ENCODE measurements around the gene GPR18. TPM values are rescaled to one million over a fixed set of nuclear protein-coding genes. Genes with fewer than 3 reads are reported as not detected.

GPR18 gene
- polyA plus RNA-seq, 3 donors = 0.17 to 0.27 (median 0.23) TPM

GRCh38 chr13:99271249-99271648 lies 13.1 kb upstream of the GPR18 start:
- DNase-seq (ENCODE audit: extremely low read depth in 1 of 11, low read depth in 9 of 11, low spot score in 4 of 11) = no peak

GRCh38 chr13:99270518-99270917 lies 12.3 kb upstream of the GPR18 start:
- no peak for DNase-seq (ENCODE audit: extremely low read depth in 1 of 11, low read depth in 9 of 11, low spot score in 4 of 11)

GRCh38 chr13:99269627-99270241 lies 11.6 kb upstream of the GPR18 start:
- DNase-seq (ENCODE audit: extremely low read depth in 1 of 11, low read depth in 9 of 11, low spot score in 4 of 11) = peak in 6 of 11 donors; percentile 30 to 49 (median 34)

GRCh38 chr13:99268822-99269221 lies 10.6 kb upstream of the GPR18 start:
- DNase-seq (ENCODE audit: extremely low read depth in 1 of 11, low read depth in 9 of 11, low spot score in 4 of 11) = no peak

GRCh38 chr13:99267927-99268326 lies 9.7 kb upstream of the GPR18 start:
- no peak for DNase-seq (ENCODE audit: extremely low read depth in 1 of 11, low read depth in 9 of 11, low spot score in 4 of 11)

- DNase-seq (ENCODE audit: extremely low read depth in 1 of 11, low read depth in 9 of 11, low spot score in 4 of 11) = no peak
Observed at GRCh38 chr13:99266827-99267226, 8.6 kb upstream of the GPR18 start.

- peak in 4 of 11 donors; percentile 20 to 41 (median 28) for DNase-seq (ENCODE audit: extremely low read depth in 1 of 11, low read depth in 9 of 11, low spot score in 4 of 11)
Observed at GRCh38 chr13:99265821-99266426, 7.7 kb upstream of the GPR18 start.

GRCh38 chr13:99265162-99265800 lies 7.1 kb upstream of the GPR18 start:
- no peak for DNase-seq (ENCODE audit: extremely low read depth in 1 of 11, low read depth in 9 of 11, low spot score in 4 of 11)

- DNase-seq (ENCODE audit: extremely low read depth in 1 of 11, low read depth in 9 of 11, low spot score in 4 of 11) = no peak
Observed at GRCh38 chr13:99264051-99264450, 5.9 kb upstream of the GPR18 start.

GRCh38 chr13:99263126-99263785 lies 5.1 kb upstream of the GPR18 start:
- DNase-seq (ENCODE audit: extremely low read depth in 1 of 11, low read depth in 9 of 11, low spot score in 4 of 11) = peak in 3 of 11 donors; percentile 22 to 46 (median 30)

- no peak for DNase-seq (ENCODE audit: extremely low read depth in 1 of 11, low read depth in 9 of 11, low spot score in 4 of 11)
Observed at GRCh38 chr13:99261059-99261458, 2.9 kb upstream of the GPR18 start.

GRCh38 chr13:99260216-99260615 lies 2.0 kb upstream of the GPR18 start:
- no peak for DNase-seq (ENCODE audit: extremely low read depth in 1 of 11, low read depth in 9 of 11, low spot score in 4 of 11)

GRCh38 chr13:99258946-99259345 lies 767 bp upstream of the GPR18 start:
- DNase-seq (ENCODE audit: extremely low read depth in 1 of 11, low read depth in 9 of 11, low spot score in 4 of 11) = no peak

- DNase-seq (ENCODE audit: extremely low read depth in 1 of 11, low read depth in 9 of 11, low spot score in 4 of 11) = no peak
Observed at GRCh38 chr13:99257291-99257690, 888 bp downstream of the GPR18 start.

- no peak for DNase-seq (ENCODE audit: extremely low read depth in 1 of 11, low read depth in 9 of 11, low spot score in 4 of 11)
Observed at GRCh38 chr13:99256709-99257108, 1.5 kb downstream of the GPR18 start.

- DNase-seq (ENCODE audit: extremely low read depth in 1 of 11, low read depth in 9 of 11, low spot score in 4 of 11) = no peak
Observed at GRCh38 chr13:99256283-99256682, 1.9 kb downstream of the GPR18 start.

GRCh38 chr13:99255271-99255670 lies 2.9 kb downstream of the GPR18 start:
- DNase-seq (ENCODE audit: extremely low read depth in 1 of 11, low read depth in 9 of 11, low spot score in 4 of 11) = no peak

GRCh38 chr13:99254830-99255229 lies 3.3 kb downstream of the GPR18 start:
- no peak for DNase-seq (ENCODE audit: extremely low read depth in 1 of 11, low read depth in 9 of 11, low spot score in 4 of 11)

GRCh38 chr13:99251921-99252320 lies 6.3 kb downstream of the GPR18 start:
- DNase-seq (ENCODE audit: extremely low read depth in 1 of 11, low read depth in 9 of 11, low spot score in 4 of 11) = no peak

All from renal cortex interstitium (tissue), 11 donors.